ENCODE results near the gene AMIGO1.

AMIGO1 gene, protein sequence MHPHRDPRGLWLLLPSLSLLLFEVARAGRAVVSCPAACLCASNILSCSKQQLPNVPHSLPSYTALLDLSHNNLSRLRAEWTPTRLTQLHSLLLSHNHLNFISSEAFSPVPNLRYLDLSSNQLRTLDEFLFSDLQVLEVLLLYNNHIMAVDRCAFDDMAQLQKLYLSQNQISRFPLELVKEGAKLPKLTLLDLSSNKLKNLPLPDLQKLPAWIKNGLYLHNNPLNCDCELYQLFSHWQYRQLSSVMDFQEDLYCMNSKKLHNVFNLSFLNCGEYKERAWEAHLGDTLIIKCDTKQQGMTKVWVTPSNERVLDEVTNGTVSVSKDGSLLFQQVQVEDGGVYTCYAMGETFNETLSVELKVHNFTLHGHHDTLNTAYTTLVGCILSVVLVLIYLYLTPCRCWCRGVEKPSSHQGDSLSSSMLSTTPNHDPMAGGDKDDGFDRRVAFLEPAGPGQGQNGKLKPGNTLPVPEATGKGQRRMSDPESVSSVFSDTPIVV

DNA sequence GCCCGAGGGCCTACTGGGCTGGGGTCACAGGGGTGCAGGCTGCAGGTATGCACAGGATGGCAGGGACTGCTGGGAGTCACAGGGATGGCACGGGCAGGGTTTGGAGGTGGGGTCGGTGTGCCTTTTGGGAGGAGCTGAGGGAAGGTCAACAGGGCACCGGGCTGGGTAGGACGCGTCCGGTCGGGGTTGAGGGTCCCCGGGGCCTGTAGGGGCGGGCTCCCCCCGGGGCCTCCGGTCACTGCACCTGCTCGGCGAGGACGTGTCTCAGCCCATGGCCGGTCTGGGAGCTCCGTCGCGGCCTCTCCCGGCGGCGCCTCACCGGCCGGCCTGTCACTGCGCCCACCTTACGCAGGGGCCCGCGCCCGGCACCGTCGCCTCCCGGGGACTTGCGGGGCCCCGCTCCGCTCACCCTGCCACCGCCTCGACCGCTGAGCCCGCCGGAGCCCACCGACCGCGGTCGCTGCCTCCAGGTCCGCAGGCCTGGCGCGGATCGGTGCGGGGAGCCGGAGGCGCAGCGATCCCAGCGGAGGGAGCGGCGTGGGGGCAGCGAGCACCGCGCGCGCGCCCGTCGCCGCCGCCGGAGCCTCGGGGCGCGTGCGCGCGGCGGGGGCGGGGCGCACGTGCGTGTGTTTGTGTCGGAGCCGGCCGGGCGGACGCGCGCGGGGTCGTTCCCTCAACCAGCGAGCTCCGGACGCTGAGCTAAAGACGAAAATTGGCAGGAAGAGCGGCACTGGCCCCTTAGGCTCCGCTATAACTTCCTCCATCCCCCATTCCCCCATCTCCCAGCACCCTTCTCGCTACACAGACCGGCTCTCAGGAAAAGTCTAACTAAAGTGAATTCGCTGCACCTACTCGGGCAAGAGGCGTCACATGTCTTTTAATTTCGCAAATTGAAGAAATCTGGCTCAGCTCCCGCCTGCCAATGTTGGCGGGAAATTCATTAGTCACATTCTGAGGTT, at the start of gene AMIGO1:
Gene AMIGO1 (minus strand): TSS at position 552 of the 959 bp plus-strand sequence. CDS start 815 bp downstream, outside the sequence.
- no peak for DNase-seq (ENCODE audit: low read depth, low spot score)

DNA sequence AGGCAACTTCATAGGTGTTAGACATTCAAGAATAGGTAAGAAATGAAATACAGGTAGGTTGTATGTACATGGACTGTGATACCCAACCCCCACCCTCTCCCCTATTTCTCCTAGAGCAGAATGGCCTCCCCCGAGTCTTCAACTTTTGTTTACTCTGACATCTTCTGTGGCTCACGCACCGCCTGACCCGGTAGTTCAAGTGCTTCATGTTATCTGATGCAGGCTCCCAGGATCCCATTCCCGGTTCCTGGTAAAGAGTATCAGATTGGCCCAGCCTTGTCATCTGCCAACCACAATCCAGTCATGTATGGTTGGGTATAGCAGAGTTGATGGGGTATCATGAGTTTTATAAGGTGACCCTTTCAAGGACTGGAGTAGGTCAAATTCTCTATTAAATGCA, 48.0 kb upstream of the AMIGO1 start:
- DNase-seq (ENCODE audit: low read depth, low spot score), result no peak

DNA sequence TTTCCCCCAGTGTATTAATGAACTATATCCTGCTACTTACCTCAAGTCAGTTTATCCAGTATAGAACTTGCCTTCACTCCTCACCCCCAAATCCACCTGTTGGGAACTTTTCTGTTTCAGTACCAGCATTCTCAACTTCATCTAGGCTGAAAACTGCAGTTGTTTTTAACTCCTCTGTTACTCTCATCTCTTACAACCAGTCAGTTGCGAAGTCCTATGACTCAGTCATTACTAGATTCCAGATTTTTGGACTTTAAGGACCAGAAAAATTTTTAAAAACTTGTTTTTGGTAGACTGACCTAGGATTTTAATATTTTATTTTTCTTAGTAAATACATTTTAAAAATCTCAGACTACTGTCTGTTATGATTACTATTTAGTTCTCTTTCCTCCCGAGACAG, 47.0 kb upstream of the AMIGO1 start:
- no peak for DNase-seq (ENCODE audit: low read depth, low spot score)

- peak; percentile 86 for DNase-seq (ENCODE audit: low read depth, low spot score)
Observed at GRCh38 chr1:109548321-109549267, 39.1 kb upstream of the AMIGO1 start, which contains the start of gene GNAI3. GNAI3 (plus strand) TSS chr1:109548615; CDS start chr1:109548721, 106 bp downstream.

GRCh38 chr1:109547463-109548320, 38.2 kb upstream of the AMIGO1 start:
- no peak for DNase-seq (ENCODE audit: low read depth, low spot score)

DNA sequence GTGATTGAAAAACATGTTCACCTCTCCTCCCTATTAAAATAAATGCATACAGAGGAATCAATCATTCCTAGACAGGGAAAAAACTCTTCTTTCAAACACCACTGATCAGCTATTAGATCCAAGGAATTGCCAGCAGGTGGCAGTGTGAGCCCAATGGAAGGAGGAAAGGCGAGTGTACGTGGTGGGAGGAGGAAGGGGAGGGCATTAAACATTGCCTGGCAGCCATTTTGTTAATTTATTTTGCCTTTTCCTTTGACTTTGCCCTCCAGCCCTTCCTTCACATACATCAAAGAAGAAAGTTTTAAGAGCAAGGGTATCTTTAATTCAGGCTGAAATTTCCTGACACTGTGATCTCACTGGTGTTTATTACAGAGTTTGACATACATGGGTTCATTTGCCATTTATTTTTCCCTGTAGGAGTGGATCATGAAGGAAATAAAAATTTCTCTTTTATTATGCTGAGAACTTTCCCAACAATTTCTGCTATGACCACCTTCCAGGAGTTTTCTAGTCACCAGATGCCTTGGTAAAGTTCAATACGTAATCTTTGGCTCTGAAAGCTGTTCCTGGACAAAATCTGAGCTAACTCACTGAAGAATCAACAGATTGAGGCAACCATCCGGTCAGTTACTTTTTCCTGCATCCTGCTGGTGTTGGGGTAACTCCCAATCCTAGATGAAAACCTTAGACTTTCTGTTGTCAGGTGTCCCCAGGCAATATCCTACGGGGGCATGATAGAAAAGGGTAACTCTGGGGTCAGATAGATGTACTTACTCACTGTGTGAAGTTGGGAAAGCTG, 37.0 kb upstream of the AMIGO1 start:
- no peak for DNase-seq (ENCODE audit: low read depth, low spot score)

DNA sequence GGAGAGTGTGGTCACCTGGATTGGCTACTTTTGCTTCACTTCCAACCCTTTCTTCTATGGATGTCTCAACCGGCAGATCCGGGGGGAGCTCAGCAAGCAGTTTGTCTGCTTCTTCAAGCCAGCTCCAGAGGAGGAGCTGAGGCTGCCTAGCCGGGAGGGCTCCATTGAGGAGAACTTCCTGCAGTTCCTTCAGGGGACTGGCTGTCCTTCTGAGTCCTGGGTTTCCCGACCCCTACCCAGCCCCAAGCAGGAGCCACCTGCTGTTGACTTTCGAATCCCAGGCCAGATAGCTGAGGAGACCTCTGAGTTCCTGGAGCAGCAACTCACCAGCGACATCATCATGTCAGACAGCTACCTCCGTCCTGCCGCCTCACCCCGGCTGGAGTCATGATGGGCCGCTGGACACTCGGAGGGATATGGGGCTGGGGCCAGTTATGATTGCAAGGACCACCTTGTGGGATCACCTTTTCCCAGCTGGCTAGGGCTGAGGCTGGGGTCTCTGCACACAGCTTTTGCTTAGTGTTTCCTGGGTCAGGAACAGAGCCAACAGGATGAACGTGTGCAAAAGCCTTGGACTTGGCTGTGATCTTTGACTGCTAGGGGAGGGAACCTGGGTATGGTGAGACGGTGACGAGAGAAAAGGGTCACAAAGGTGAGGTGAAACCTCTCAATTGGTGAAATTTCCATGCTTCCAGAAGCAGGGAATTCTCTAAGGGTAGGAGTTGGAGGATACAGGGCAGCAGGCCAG, 34.6 kb upstream of the AMIGO1 start:
- DNase-seq (ENCODE audit: low read depth, low spot score), result no peak

DNA sequence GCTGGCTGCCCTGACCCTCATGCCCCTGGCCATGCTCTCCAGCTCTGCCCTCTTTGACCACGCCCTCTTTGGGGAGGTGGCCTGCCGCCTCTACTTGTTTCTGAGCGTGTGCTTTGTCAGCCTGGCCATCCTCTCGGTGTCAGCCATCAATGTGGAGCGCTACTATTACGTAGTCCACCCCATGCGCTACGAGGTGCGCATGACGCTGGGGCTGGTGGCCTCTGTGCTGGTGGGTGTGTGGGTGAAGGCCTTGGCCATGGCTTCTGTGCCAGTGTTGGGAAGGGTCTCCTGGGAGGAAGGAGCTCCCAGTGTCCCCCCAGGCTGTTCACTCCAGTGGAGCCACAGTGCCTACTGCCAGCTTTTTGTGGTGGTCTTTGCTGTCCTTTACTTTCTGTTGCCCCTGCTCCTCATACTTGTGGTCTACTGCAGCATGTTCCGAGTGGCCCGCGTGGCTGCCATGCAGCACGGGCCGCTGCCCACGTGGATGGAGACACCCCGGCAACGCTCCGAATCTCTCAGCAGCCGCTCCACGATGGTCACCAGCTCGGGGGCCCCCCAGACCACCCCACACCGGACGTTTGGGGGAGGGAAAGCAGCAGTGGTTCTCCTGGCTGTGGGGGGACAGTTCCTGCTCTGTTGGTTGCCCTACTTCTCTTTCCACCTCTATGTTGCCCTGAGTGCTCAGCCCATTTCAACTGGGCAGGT, 33.9 kb upstream of the AMIGO1 start:
- no peak for DNase-seq (ENCODE audit: low read depth, low spot score)

- DNase-seq (ENCODE audit: low read depth, low spot score), result no peak
Observed at GRCh38 chr1:109542657-109543056, 33.1 kb upstream of the AMIGO1 start.

GRCh38 chr1:109541102-109541501, 31.6 kb upstream of the AMIGO1 start:
- no peak for DNase-seq (ENCODE audit: low read depth, low spot score)

DNA sequence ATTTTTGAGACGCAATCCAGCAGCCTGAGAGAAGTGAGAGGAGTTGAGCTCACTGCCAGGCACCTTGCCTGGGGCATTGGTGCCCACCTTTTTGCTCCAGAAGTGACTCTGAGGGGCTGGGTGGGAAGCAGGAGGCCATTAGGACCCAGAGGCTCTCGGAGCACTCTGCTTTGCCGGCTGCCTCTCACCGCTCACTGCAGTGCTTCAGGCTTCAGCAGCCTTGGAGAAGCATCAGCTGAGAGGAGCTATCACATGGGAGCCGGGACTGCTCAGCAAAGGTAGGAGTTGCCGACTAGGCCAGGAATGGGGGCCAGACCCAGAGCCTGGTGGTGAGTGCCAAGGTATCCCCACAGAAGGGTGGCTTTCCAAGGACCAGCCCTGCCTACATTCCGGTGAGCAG, 30.1 kb upstream of the AMIGO1 start, which contains the start of gene GPR61:
Gene GPR61 (plus strand): TSS at position 197 of the 400 bp plus-strand sequence. CDS start 3,151 bp downstream, outside the sequence.
- DNase-seq (ENCODE audit: low read depth, low spot score), result no peak

- no peak for DNase-seq (ENCODE audit: low read depth, low spot score)
Observed at GRCh38 chr1:109538827-109539555, 29.5 kb upstream of the AMIGO1 start.

GRCh38 chr1:109537450-109538178, 28.1 kb upstream of the AMIGO1 start:
- no peak for DNase-seq (ENCODE audit: low read depth, low spot score)

DNA sequence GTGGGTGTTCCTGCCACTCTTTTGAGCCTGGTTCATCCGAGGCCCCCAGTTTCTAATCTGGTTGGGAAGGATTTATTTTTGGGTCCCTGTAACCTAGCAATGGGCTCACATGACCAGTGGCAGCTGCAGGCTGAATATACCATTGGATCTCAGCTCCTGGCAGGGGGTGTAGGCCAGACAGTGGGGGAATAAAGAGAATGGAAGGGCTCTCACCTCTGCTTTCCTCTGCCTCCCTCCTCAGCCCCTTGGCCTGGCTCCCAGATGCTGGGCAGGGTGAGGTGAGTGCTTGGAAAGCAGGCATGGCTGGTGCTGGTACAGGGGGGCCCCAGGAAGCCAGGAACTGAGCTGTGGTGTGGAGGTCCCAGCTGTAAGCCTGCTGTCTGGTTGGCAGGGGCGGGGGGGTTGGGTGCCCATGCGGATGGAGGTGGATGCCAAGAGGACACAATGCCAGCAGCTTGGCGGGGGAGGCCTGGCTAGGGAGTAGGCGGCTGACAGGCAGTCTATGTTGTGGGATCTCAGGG, 26.5 kb upstream of the AMIGO1 start:
- DNase-seq (ENCODE audit: low read depth, low spot score), result no peak

DNA sequence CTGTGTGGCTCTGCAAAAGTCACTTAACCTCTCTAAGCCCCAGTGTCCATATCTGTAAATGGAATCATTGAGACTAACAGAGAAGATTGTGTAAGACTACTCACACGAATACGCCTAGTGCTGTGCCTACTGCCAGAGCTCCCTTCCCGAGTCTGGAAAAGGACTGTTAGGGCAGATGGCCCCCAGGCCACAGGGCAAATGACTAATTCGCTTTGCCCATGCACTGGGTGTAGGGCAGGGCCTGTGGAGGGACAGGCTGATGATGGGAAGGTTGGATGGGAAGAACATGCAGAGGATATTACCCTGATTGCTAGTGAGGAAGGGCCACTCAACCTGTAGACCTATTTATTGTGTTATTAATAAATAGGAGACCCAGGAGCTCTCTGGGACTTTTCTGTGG, 26.0 kb upstream of the AMIGO1 start:
- no peak for DNase-seq (ENCODE audit: low read depth, low spot score)

- DNase-seq (ENCODE audit: low read depth, low spot score), result no peak
Observed at GRCh38 chr1:109534307-109534858, 24.9 kb upstream of the AMIGO1 start.

All from iPS DF 19.7 (cell line).